A673 (cell line): ENCODE data around the gene EPAS1.

Source experiments
- EZH2 ChIP-seq: fragments of 200-600 bp; sonication (generic); IDR thresholded peaks from 2 replicates; pipeline ENCODE4 v1.6.1; 2017; ENCODE audit warnings: borderline replicate concordance, low read depth, mild to moderate bottlenecking, mixed read lengths, antibody characterized with exemption, low read length; ENCODE audit not compliant: poor library complexity, severe bottlenecking
- TF ChIP-seq, protein P1 (sequence below): fragments of 300-800, 200-600 bp; sonication (generic); conservative IDR thresholded peaks from 2 replicates; pipeline ENCODE4 v1.5.1; 2017; ENCODE audit warnings: low read depth, mild to moderate bottlenecking, antibody characterized with exemption, low read length, moderate library complexity, mixed read lengths

DNA sequence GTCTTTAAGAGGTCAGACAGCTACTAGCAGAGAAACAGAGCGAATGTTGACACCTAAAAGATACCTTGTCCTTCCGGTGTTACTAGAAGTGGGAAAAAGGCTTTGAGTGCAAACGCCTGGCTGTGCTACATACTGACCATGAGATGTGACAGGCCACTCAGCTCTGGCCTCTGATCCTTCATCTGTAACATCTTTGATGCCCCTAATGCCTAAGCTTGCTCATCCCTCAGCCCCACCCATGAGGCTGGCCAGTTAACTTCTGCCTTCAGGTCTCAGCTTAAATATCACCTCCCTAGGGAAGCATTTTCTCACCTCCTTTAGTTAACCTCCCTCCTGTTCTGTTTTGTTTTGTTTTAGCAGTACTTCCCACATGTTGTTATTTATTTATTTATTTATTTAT, 15.9 kb downstream of the EPAS1 start:
- TF ChIP-seq, protein P1, sequence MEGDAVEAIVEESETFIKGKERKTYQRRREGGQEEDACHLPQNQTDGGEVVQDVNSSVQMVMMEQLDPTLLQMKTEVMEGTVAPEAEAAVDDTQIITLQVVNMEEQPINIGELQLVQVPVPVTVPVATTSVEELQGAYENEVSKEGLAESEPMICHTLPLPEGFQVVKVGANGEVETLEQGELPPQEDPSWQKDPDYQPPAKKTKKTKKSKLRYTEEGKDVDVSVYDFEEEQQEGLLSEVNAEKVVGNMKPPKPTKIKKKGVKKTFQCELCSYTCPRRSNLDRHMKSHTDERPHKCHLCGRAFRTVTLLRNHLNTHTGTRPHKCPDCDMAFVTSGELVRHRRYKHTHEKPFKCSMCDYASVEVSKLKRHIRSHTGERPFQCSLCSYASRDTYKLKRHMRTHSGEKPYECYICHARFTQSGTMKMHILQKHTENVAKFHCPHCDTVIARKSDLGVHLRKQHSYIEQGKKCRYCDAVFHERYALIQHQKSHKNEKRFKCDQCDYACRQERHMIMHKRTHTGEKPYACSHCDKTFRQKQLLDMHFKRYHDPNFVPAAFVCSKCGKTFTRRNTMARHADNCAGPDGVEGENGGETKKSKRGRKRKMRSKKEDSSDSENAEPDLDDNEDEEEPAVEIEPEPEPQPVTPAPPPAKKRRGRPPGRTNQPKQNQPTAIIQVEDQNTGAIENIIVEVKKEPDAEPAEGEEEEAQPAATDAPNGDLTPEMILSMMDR: no peak
- no peak for TF ChIP-seq EZH2
